ENCODE data around the gene HSD17B7.

- TF ChIP-seq, protein P1, sequence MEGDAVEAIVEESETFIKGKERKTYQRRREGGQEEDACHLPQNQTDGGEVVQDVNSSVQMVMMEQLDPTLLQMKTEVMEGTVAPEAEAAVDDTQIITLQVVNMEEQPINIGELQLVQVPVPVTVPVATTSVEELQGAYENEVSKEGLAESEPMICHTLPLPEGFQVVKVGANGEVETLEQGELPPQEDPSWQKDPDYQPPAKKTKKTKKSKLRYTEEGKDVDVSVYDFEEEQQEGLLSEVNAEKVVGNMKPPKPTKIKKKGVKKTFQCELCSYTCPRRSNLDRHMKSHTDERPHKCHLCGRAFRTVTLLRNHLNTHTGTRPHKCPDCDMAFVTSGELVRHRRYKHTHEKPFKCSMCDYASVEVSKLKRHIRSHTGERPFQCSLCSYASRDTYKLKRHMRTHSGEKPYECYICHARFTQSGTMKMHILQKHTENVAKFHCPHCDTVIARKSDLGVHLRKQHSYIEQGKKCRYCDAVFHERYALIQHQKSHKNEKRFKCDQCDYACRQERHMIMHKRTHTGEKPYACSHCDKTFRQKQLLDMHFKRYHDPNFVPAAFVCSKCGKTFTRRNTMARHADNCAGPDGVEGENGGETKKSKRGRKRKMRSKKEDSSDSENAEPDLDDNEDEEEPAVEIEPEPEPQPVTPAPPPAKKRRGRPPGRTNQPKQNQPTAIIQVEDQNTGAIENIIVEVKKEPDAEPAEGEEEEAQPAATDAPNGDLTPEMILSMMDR (IDR thresholded peaks at IDR 0.05; ENCODE audit: insufficient read depth, low read length) = no peak
- no peak for TF ChIP-seq POLR2AphosphoS5 (IDR thresholded peaks at IDR 0.05; ENCODE audit: low read depth)
- TF ChIP-seq, protein P2, sequence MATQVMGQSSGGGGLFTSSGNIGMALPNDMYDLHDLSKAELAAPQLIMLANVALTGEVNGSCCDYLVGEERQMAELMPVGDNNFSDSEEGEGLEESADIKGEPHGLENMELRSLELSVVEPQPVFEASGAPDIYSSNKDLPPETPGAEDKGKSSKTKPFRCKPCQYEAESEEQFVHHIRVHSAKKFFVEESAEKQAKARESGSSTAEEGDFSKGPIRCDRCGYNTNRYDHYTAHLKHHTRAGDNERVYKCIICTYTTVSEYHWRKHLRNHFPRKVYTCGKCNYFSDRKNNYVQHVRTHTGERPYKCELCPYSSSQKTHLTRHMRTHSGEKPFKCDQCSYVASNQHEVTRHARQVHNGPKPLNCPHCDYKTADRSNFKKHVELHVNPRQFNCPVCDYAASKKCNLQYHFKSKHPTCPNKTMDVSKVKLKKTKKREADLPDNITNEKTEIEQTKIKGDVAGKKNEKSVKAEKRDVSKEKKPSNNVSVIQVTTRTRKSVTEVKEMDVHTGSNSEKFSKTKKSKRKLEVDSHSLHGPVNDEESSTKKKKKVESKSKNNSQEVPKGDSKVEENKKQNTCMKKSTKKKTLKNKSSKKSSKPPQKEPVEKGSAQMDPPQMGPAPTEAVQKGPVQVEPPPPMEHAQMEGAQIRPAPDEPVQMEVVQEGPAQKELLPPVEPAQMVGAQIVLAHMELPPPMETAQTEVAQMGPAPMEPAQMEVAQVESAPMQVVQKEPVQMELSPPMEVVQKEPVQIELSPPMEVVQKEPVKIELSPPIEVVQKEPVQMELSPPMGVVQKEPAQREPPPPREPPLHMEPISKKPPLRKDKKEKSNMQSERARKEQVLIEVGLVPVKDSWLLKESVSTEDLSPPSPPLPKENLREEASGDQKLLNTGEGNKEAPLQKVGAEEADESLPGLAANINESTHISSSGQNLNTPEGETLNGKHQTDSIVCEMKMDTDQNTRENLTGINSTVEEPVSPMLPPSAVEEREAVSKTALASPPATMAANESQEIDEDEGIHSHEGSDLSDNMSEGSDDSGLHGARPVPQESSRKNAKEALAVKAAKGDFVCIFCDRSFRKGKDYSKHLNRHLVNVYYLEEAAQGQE (IDR thresholded peaks at IDR 0.05; ENCODE audit: insufficient replicate concordance, low read depth) = no peak
Measured at GRCh38 chr1:162851341-162851740, 60.8 kb downstream of the HSD17B7 start.
